Endothelial cell of umbilical vein (primary cell): ENCODE results near the gene GYS1. TPM values are rescaled to one million over a fixed set of nuclear protein-coding genes. Genes with fewer than 3 reads are reported as not detected.

Source experiments
- BruUV-seq: library from RNA; stranded (reverse); fragments of 400-500 nt; replicated peaks from 2 replicates; lab custom pipeline; 2021; lab: Mats Ljungman, UMichigan
- CTCF ChIA-PET: fragments of 300-600, 350-600 bp; sonication (Branson Sonifier 250); formaldehyde crosslinking; loops from one replicate; lab custom pipeline; 2021; ENCODE audit warnings: antibody characterized with exemption, inconsistent platforms; lab: Charles Lee
- POLR2A ChIA-PET: fragments of 300-600, 350-600 bp; sonication (Branson Sonifier 250); formaldehyde crosslinking; loops from one replicate; lab custom pipeline; 2021; ENCODE audit warnings: antibody characterized with exemption, inconsistent platforms; lab: Charles Lee
- DNase-seq: peaks from one replicate; pipeline ENCODE4 v3.0.0-alpha.2; 2011; ENCODE audit warnings: low read depth, low spot score
- FAIRE-seq: peaks from 2 replicates; lab custom pipeline; 2011; peaks lifted over from hg19 to GRCh38; lab: Jason Lieb, UNC
- H2AFZ ChIP-seq: 2 replicates; pipeline ENCODE4 v1.6.0; 2012; ENCODE audit warnings: low read depth, low read length, control low read depth, inconsistent platforms
- H3K27ac ChIP-seq: 2 replicates; pipeline ENCODE4 v1.5.1; 2011; ENCODE audit warnings: low read depth, mild to moderate bottlenecking, control low read depth, low read length, moderate library complexity; ENCODE audit not compliant: insufficient read depth
- H3K27me3 ChIP-seq, 2 experiments: 2 replicates each; pipeline versions ENCODE4 v1.6.0 to v1.6.1; 2011; ENCODE audit warnings: low read length in 2 of 2, mixed read lengths in 1 of 2; ENCODE audit not compliant: control insufficient read depth in 2 of 2, insufficient read depth in 2 of 2
- H3K36me3 ChIP-seq, 2 experiments: 2 replicates in 1 of 2; 3 replicates in 1 of 2; pipeline ENCODE4 v1.5.1; 2011; ENCODE audit warnings: low read length in 2 of 2, mild to moderate bottlenecking in 1 of 2, moderate library complexity in 1 of 2; ENCODE audit not compliant: control insufficient read depth in 2 of 2, insufficient read depth in 2 of 2; ENCODE audit errors: extremely low read depth in 1 of 2
- H3K4me1 ChIP-seq: 3 replicates; pipeline ENCODE4 v1.5.1; 2011; ENCODE audit warnings: mild to moderate bottlenecking, low read length; ENCODE audit not compliant: control insufficient read depth, insufficient read depth; ENCODE audit errors: extremely low read depth
- H3K4me2 ChIP-seq: 2 replicates; pipeline ENCODE4 v1.6.1; 2011; ENCODE audit warnings: low read length, control low read depth, mixed read lengths; ENCODE audit not compliant: insufficient read depth
- H3K4me3 ChIP-seq, 3 experiments: fragments of 200-600 bp in 1 of 3; sonication (generic), shearing (Covaris generic) in 1 of 3; replicated peaks in 1 of 3; 2 replicates each; pipeline ENCODE4 v1.5.1; 2011 to 2016; ENCODE audit warnings: control low read depth in 3 of 3, low read length in 3 of 3, mild to moderate bottlenecking in 2 of 3, inconsistent platforms in 1 of 3, low read depth in 1 of 3, moderate library complexity in 1 of 3; ENCODE audit not compliant: insufficient read depth in 1 of 3
- H3K79me2 ChIP-seq: 2 replicates; pipeline ENCODE4 v1.6.0; 2012; ENCODE audit warnings: low read length, inconsistent platforms; ENCODE audit not compliant: control insufficient read depth, insufficient read depth
- H3K9ac ChIP-seq: replicated peaks from 2 replicates; pipeline ENCODE3; 2011; ENCODE audit warnings: low read length, control low read depth; ENCODE audit not compliant: insufficient read depth; ENCODE audit errors: extremely low read depth
- H3K9me1 ChIP-seq: replicated peaks from 3 replicates; pipeline ENCODE4 v1.6.0; 2011; ENCODE audit warnings: mild to moderate bottlenecking, low read length; ENCODE audit not compliant: control insufficient read depth, insufficient read depth; ENCODE audit errors: extremely low read depth
- H3K9me3 ChIP-seq: replicated peaks from 2 replicates; pipeline ENCODE4 v1.5.1; 2012; ENCODE audit warnings: low read length, inconsistent platforms; ENCODE audit not compliant: control insufficient read depth, insufficient read depth
- H4K20me1 ChIP-seq: replicated peaks from 2 replicates; pipeline ENCODE3; 2011; ENCODE audit warnings: mild to moderate bottlenecking, low read length; ENCODE audit not compliant: control insufficient read depth, insufficient read depth; ENCODE audit errors: extremely low read depth
- EZH2 ChIP-seq: IDR thresholded peaks from 2 replicates; pipeline ENCODE4 v1.6.1; 2012; ENCODE audit warnings: borderline replicate concordance, low read depth, mild to moderate bottlenecking, moderate library complexity, low read length, inconsistent platforms; ENCODE audit not compliant: severe bottlenecking
- FOS ChIP-seq: IDR thresholded peaks from 2 replicates; pipeline ENCODE4 v1.6.1; 2011; ENCODE audit warnings: mild to moderate bottlenecking, low read length, moderate library complexity, borderline replicate concordance; ENCODE audit not compliant: insufficient read depth
- GATA2 ChIP-seq: IDR thresholded peaks from 2 replicates; pipeline ENCODE4 v1.7.0; 2011; ENCODE audit warnings: low read depth, mild to moderate bottlenecking, moderate library complexity, mixed read lengths, low read length; ENCODE audit not compliant: insufficient read length, insufficient read depth
- JUN ChIP-seq: IDR thresholded peaks from 2 replicates; pipeline ENCODE4 v1.6.1; 2011; ENCODE audit warnings: borderline replicate concordance, low read depth; ENCODE audit not compliant: insufficient read length, insufficient read depth
- MYC ChIP-seq: IDR thresholded peaks from one replicate; pipeline ENCODE4 v1.6.1; 2011; ENCODE audit warnings: mild to moderate bottlenecking, low read depth, low read length
- POLR2A ChIP-seq: IDR thresholded peaks from 2 replicates; pipeline ENCODE4 v1.6.1; 2012; ENCODE audit warnings: low read depth, mild to moderate bottlenecking, control low read depth, low read length
- POLR2AphosphoS5 ChIP-seq: IDR thresholded peaks from 2 replicates; pipeline ENCODE4 v1.6.1; 2012; ENCODE audit warnings: low read depth, mild to moderate bottlenecking, control low read depth, low read length, moderate library complexity; ENCODE audit not compliant: insufficient read depth
- dilution Hi-C: fragments of 300-500 bp; cut with MboI; formaldehyde crosslinking; loops from one replicate; pipeline ENCODE4 v1.15.0; 2019; ENCODE audit warnings: low sequenced_read_pairs; ENCODE audit not compliant: extremely low pct_ligation_motif_present
- intact Hi-C: fragments of 100-400 bp; cut with micrococcal nuclease; formaldehyde crosslinking; loops from one replicate; pipeline ENCODE4 v1.10.0; 2022
- polyA plus RNA-seq, 4 experiments: library from polyadenylated mRNA; depleted of rRNA in 3 of 4; stranded (reverse) in 3 of 4; unstranded in 1 of 4; fragments of >200 nt; gene quantifications; 2 replicates each; pipeline versions ENCODE4 v1.2.1 to v1.2.3, GENCODE V29; 2011 to 2012; ENCODE audit warnings: missing spikeins in 1 of 4
- total RNA-seq: library from RNA; stranded (reverse); gene quantifications from 2 replicates; pipeline ENCODE4 v1.2.3, GENCODE V29; 2021
- TF ChIP-seq, protein P1 (sequence below): IDR thresholded peaks from 2 replicates; pipeline ENCODE4 v1.6.1; 2011; ENCODE audit not compliant: insufficient read depth, insufficient read length
- TF ChIP-seq, protein P2 (sequence below), 2 donors: IDR thresholded peaks; 1 replicate in 1 of 2; 2 replicates in 1 of 2; pipeline ENCODE4 v1.5.1; 2011; ENCODE audit warnings: low read length in 2 of 2, mild to moderate bottlenecking in 2 of 2, moderate library complexity in 2 of 2, control low read depth in 1 of 2, inconsistent platforms in 1 of 2, low read depth in 1 of 2; ENCODE audit not compliant: insufficient read depth in 1 of 2; ENCODE audit errors: extremely low read depth in 1 of 2

The GYS1 gene
- total and polyA plus RNA-seq, 2 donors (not counting 3 experiments of a cell fraction or from before 2014, with no cell fraction given), result 39.0 to 58.9 TPM

DNA sequence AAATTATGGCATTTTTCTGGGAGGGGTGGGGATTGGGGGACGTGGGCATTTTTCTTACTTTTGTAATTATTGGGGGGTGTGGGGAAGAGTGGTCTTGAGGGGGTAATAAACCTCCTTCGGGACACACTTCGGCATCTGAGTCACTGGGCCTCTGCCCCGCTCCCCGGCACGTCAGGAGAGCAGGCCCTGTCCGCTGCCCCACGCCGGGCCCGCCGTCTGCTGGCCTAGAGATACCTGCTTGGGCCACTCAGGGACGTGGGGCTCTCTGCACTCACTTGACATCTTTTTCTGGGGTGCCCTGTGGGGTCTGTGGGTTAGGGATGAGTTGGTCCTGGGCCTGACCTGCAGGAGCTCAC is 31.5 kb downstream of the GYS1 start:
- CTCF ChIA-PET, result interaction anchor here (0.9 to 1.2 kb wide), 2 partner anchors 9 to 166 kb away, joined by 3 to 5 read pairs; no protein-coding TSS in a partner anchor
- H3K27ac ChIP-seq, result no peak overlapping the region
- BruUV-seq, result no TSS peak

More for the DNA sequence above, 31.5 kb downstream of the GYS1 start:
- Histone ChIP-seq H3K79me2 (peaks cover 21% of the 10 kb centered on the region), H3K4me1 (peaks cover 25% of the 10 kb centered on the region), H3K9me1 (no peaks in the 10 kb centered on the region), H2AFZ (no peak overlapping the region), H3K9ac (no peak overlapping the region), H3K9me3 (no peaks in the 10 kb centered on the region), H3K4me2 (no peak overlapping the region), H3K27me3 (no peaks in the 10 kb centered on the region), H3K36me3 (peaks cover 0 to under 1% of the 10 kb centered on the region in 2 experiments), H4K20me1 (peaks cover 3% of the 10 kb centered on the region), H3K4me3 (no peak overlapping the region)
- POLR2A ChIA-PET, result interaction anchor here (1.4 kb wide), 1 partner anchor 87 kb away, joined by 8 read pairs; no protein-coding TSS in a partner anchor
- FAIRE-seq (no peak), DNase-seq (no peak)
- no peak for TF ChIP-seq JUN
- TF ChIP-seq EZH2, result no peak
- TF ChIP-seq, protein P1, sequence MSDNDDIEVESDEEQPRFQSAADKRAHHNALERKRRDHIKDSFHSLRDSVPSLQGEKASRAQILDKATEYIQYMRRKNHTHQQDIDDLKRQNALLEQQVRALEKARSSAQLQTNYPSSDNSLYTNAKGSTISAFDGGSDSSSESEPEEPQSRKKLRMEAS, result no peak
- TF ChIP-seq MYC, result no peak
- no peak for TF ChIP-seq POLR2AphosphoS5
- no peak for TF ChIP-seq FOS
- TF ChIP-seq, protein P2, sequence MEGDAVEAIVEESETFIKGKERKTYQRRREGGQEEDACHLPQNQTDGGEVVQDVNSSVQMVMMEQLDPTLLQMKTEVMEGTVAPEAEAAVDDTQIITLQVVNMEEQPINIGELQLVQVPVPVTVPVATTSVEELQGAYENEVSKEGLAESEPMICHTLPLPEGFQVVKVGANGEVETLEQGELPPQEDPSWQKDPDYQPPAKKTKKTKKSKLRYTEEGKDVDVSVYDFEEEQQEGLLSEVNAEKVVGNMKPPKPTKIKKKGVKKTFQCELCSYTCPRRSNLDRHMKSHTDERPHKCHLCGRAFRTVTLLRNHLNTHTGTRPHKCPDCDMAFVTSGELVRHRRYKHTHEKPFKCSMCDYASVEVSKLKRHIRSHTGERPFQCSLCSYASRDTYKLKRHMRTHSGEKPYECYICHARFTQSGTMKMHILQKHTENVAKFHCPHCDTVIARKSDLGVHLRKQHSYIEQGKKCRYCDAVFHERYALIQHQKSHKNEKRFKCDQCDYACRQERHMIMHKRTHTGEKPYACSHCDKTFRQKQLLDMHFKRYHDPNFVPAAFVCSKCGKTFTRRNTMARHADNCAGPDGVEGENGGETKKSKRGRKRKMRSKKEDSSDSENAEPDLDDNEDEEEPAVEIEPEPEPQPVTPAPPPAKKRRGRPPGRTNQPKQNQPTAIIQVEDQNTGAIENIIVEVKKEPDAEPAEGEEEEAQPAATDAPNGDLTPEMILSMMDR (IDR thresholded peaks at IDR 0.05; ENCODE audit: extremely low read depth in 1 of 2, insufficient read depth in 1 of 2, low read depth in 1 of 2, low read length in 2 of 2), result no peak
- no peak for TF ChIP-seq POLR2A
- no peak for TF ChIP-seq GATA2
- dilution Hi-C loops, result no loop called here
- intact Hi-C loops, result no loop called here
